ENCODE results near the gene PRXL2B.

Gene PRXL2B

GRCh38 chr1:2582391-2582790 is 4.2 kb upstream of the PRXL2B start:
- in situ Hi-C loops (cut with MboI; ENCODE audit: low sequenced_read_pairs, unreplicated experiment): no loop called here
- no peak for DNase-seq (ENCODE audit: low spot score)

GRCh38 chr1:2583331-2583791 is 3.2 kb upstream of the PRXL2B start:
- DNase-seq (ENCODE audit: low spot score): no peak
- TF ChIP-seq CTCF (IDR thresholded peaks at IDR 0.05; ENCODE audit: borderline replicate concordance, control extremely low read depth, extremely low read depth, insufficient read depth, missing control alignments): no peak
- in situ Hi-C loops (cut with MboI; ENCODE audit: low sequenced_read_pairs, unreplicated experiment): no loop called here

More at GRCh38 chr1:2582391-2582790, 4.2 kb upstream of the PRXL2B start:
- no peak for TF ChIP-seq CTCF (IDR thresholded peaks at IDR 0.05; ENCODE audit: borderline replicate concordance, control extremely low read depth, extremely low read depth, insufficient read depth, missing control alignments)

DNA sequence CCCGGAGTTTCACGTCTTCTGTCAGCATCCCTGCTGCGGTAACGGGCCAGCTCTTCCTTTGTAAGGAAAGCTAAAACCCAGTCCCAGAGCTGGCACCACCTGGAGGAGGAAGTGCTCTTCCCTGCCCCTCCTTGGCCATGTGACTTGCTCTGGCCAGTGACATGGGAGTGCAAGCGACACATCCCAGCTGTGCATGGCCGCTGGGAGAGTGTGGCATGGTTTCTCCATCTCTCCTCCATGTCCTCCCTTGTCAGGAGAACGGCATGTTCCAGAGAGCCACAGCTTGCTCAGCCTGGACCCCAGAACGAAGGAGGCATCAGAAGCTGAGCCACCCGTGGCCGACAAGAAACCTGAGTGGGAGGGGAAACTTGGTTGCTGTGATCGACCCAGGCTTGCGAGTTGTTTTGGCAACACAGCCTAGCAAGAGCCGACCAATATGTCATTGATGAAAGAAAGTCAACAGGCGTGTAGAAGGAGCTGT is 2.7 kb upstream of the PRXL2B start:
- TF ChIP-seq CTCF (IDR thresholded peaks at IDR 0.05; ENCODE audit: borderline replicate concordance, control extremely low read depth, extremely low read depth, insufficient read depth, missing control alignments): no peak
- in situ Hi-C loops (cut with MboI; ENCODE audit: low sequenced_read_pairs, unreplicated experiment): no loop called here
- no peak for DNase-seq (ENCODE audit: low spot score)

DNA sequence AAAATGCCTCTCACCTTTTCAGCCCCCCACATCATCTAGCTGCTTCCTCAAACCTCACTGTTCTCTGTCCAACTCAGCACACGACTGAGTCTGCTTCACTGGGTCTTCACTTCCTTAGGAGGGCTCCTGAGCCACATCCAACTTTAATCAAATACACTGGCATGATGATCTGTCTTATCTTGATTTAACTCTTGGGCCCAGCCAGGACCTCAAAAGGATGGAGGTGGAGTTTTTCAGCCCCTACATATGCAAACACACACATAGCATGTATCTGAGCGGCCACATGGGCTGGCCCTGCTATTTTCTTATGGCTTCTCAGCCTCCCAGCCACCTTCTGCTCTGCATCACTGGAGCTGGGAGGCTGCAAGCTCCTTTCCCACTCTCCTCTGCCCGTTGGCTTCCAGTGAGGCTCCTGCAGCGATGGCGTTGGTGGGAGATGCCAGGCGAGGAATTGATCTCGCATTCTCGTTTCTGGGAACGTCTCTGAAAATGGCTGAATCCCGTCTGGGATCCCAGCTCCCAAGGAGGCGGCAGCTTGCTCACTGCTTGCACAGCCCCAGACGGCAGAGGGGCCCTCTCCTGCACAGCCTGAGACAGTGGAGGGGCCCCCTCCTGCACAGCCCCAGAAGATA is 1.8 kb upstream of the PRXL2B start:
- no peak for TF ChIP-seq CTCF (IDR thresholded peaks at IDR 0.05; ENCODE audit: borderline replicate concordance, control extremely low read depth, extremely low read depth, insufficient read depth, missing control alignments)
- DNase-seq (ENCODE audit: low spot score): no peak
- in situ Hi-C loops (cut with MboI; ENCODE audit: low sequenced_read_pairs, unreplicated experiment): no loop called here

DNA sequence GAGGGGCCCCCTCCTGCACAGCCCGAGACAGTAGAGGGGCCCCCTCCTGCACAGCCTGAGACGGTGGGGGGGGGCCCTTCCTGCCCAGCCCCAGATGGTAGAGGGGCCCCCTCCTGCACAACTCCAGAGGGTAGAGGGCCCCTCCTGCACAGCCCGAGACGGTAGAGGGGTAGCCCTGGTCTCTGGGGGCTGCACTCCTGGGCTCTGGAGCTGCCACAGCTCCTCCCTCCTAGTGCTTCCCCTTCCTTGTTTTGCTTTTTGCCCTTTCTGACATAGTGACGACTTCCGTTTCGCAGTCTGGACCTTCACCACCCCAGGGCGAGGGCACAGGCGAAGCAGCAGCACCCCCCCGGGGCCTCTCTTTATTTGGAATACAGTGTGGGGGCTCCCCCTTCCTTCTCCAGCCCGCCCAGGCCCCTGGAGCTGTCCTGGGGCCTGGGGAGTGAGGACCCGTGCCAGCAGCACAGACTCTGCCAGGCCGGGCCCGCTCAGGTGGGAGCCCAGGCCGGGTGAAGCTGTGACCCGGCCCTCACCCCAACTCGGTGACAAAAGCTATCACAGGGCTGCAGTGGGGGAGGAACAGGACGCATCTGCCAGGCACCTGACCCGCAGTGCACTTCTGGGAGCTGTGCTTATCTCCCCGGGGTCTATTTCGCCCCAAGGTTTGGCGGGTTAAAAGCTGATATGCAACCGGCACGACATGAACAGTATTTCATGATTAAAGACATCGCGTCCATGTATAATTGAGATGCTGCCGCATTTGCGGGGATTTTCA is 1.1 kb upstream of the PRXL2B start:
- in situ Hi-C loops (cut with MboI; ENCODE audit: low sequenced_read_pairs, unreplicated experiment): no loop called here
- TF ChIP-seq CTCF (IDR thresholded peaks at IDR 0.05; ENCODE audit: borderline replicate concordance, control extremely low read depth, extremely low read depth, insufficient read depth, missing control alignments): no peak
- DNase-seq (ENCODE audit: low spot score): peak; percentile 74

DNA sequence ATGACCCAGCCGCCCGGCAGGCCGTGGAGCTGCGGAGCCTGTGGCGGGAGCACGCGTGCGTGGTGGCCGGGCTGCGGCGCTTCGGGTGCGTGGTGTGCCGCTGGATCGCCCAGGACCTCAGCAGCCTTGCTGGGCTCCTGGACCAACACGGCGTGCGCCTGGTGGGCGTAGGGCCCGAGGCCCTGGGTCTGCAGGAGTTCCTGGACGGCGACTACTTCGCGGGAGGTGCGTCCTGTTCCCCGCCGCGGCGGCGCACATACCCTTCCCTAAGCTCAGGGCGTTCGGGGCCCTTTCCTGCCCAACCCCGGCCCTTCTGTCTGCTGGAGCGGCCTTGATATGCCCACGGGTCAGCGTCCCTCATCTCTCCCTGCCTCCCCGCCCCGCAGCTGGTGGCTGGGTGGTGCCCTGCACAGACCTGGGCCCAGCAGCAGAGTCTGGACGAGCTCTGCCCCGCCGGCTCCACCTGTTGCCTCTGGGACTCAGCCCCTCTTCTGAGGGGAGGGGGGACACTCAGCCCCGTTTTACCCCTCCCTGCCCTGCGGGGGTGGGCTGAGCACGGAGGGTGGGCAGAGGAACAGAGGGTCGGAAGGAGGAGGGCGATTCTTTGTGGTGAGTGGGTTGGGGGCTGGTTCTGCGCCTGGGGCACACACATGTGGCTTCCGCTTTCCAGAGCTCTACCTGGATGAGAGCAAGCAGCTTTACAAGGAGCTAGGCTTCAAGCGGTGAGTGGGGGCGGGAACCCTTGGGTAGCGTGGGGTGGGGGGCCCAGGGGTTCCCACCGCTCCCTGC is 688 bp downstream of the PRXL2B start:
- no peak for TF ChIP-seq CTCF (IDR thresholded peaks at IDR 0.05; ENCODE audit: borderline replicate concordance, control extremely low read depth, extremely low read depth, insufficient read depth, missing control alignments)
- in situ Hi-C loops (cut with MboI; ENCODE audit: low sequenced_read_pairs, unreplicated experiment): no loop called here
- peak; percentile 65 for DNase-seq (ENCODE audit: low spot score)
